Liver (tissue), 9 donors: ENCODE results near the gene ANGPTL3. TPM values are rescaled to one million over a fixed set of nuclear protein-coding genes. Genes with fewer than 3 reads are reported as not detected.

Experiments
- DNase-seq: peaks from one replicate; pipeline ENCODE4 v3.0.0-alpha.2; 2017; ENCODE audit warnings: low spot score
- H3K27ac ChIP-seq, 2 donors: one replicate each; pipeline ENCODE4 v1.7.0; 2013; ENCODE audit warnings: inconsistent platforms in 2 of 2, low read length in 2 of 2, control low read depth in 1 of 2, low read depth in 1 of 2, mild to moderate bottlenecking in 1 of 2
- H3K27me3 ChIP-seq, 4 donors: one replicate each; pipeline versions ENCODE4 v1.6.1 to v1.7.0; 2013; ENCODE audit warnings: low read length in 3 of 4, inconsistent platforms in 1 of 4, mild to moderate bottlenecking in 1 of 4, moderate library complexity in 1 of 4; ENCODE audit not compliant: control insufficient read depth in 4 of 4, insufficient read depth in 4 of 4
- H3K36me3 ChIP-seq, 4 donors: one replicate each; pipeline versions ENCODE4 v1.6.1 to v1.7.0; 2013; ENCODE audit warnings: low read length in 3 of 4, mild to moderate bottlenecking in 3 of 4, low read depth in 1 of 4, moderate library complexity in 1 of 4; ENCODE audit not compliant: control insufficient read depth in 4 of 4, insufficient read depth in 3 of 4
- H3K4me1 ChIP-seq, 4 donors: one replicate each; pipeline versions ENCODE4 v1.6.1 to v1.7.0; 2013; ENCODE audit warnings: low read length in 3 of 4, mild to moderate bottlenecking in 3 of 4, moderate library complexity in 1 of 4; ENCODE audit not compliant: control insufficient read depth in 4 of 4, insufficient read depth in 4 of 4
- H3K4me3 ChIP-seq, 3 donors: one replicate each; pipeline versions ENCODE4 v1.6.1 to v1.7.0; 2013; ENCODE audit warnings: low read length in 3 of 3, control low read depth in 1 of 3, low read depth in 1 of 3, mild to moderate bottlenecking in 1 of 3
- H3K9ac ChIP-seq, 2 donors: one replicate each; pipeline ENCODE4 v1.7.0; 2013; ENCODE audit warnings: low read length in 2 of 2, mild to moderate bottlenecking in 2 of 2, moderate library complexity in 2 of 2, control low read depth in 1 of 2, low read depth in 1 of 2
- H3K9me3 ChIP-seq, 4 donors: one replicate each; pipeline versions ENCODE4 v1.6.1 to v1.7.0; 2013; ENCODE audit warnings: low read length in 3 of 4; ENCODE audit not compliant: control insufficient read depth in 4 of 4
- ATF3 ChIP-seq: IDR thresholded peaks from 2 replicates; pipeline ENCODE4 v1.6.1; 2016; ENCODE audit warnings: antibody characterized with exemption
- CTCF ChIP-seq: fragments of 150-350 bp; IDR thresholded peaks from 2 replicates; pipeline ENCODE4 v1.5.1; 2017; ENCODE audit warnings: improper control_type of control experiment, low read depth, low read length; ENCODE audit not compliant: missing input control
- EGR1 ChIP-seq, 2 donors: IDR thresholded peaks; 2 replicates each; pipeline ENCODE4 v1.6.1; 2016 to 2018; ENCODE audit warnings: antibody characterized with exemption in 2 of 2, low read depth in 2 of 2
- FOXA1 ChIP-seq: IDR thresholded peaks from 2 replicates; pipeline ENCODE4 v1.6.1; 2016; ENCODE audit warnings: antibody characterized with exemption
- FOXA2 ChIP-seq: IDR thresholded peaks from 2 replicates; pipeline ENCODE4 v1.6.1; 2016; ENCODE audit warnings: antibody characterized with exemption
- GABPA ChIP-seq, 2 donors: IDR thresholded peaks in 1 of 2; conservative IDR thresholded peaks in 1 of 2; 2 replicates each; pipeline ENCODE4 v1.6.1; 2016; ENCODE audit warnings: antibody characterized with exemption in 2 of 2, mild to moderate bottlenecking in 1 of 2, moderate library complexity in 1 of 2
- HNF4A ChIP-seq, 2 donors: conservative IDR thresholded peaks; 2 replicates each; pipeline ENCODE4 v1.6.1; 2016; ENCODE audit warnings: antibody characterized with exemption in 2 of 2, mild to moderate bottlenecking in 2 of 2
- HNF4G ChIP-seq: IDR thresholded peaks from 2 replicates; pipeline ENCODE4 v1.6.1; 2016; ENCODE audit warnings: antibody characterized with exemption
- JUND ChIP-seq, 2 donors: IDR thresholded peaks; 2 replicates each; pipeline ENCODE4 v1.6.1; 2016; ENCODE audit warnings: antibody characterized with exemption in 2 of 2
- MAX ChIP-seq: IDR thresholded peaks from 2 replicates; pipeline ENCODE4 v1.6.1; 2016; ENCODE audit warnings: antibody characterized with exemption
- NR2F2 ChIP-seq: IDR thresholded peaks from 2 replicates; pipeline ENCODE4 v1.6.1; 2016; ENCODE audit warnings: antibody characterized with exemption
- RAD21 ChIP-seq, 2 donors: IDR thresholded peaks; 2 replicates each; pipeline ENCODE4 v1.6.1; 2016; ENCODE audit warnings: antibody characterized with exemption in 2 of 2, mild to moderate bottlenecking in 2 of 2
- REST ChIP-seq: IDR thresholded peaks from 2 replicates; pipeline ENCODE4 v1.6.1; 2016; ENCODE audit warnings: antibody characterized with exemption, mild to moderate bottlenecking
- RXRA ChIP-seq, 2 donors: IDR thresholded peaks; 2 replicates each; pipeline ENCODE4 v1.6.1; 2017 to 2018; ENCODE audit warnings: antibody characterized with exemption in 2 of 2, mild to moderate bottlenecking in 1 of 2
- SP1 ChIP-seq: IDR thresholded peaks from 2 replicates; pipeline ENCODE4 v1.6.1; 2018; ENCODE audit warnings: antibody characterized with exemption, mild to moderate bottlenecking
- TAF1 ChIP-seq: conservative IDR thresholded peaks from 2 replicates; pipeline ENCODE4 v1.6.1; 2016; ENCODE audit warnings: antibody characterized with exemption, mild to moderate bottlenecking
- YY1 ChIP-seq: IDR thresholded peaks from 2 replicates; pipeline ENCODE4 v1.6.1; 2016; ENCODE audit warnings: antibody characterized with exemption, mild to moderate bottlenecking
- ZBTB33 ChIP-seq: IDR thresholded peaks from 2 replicates; pipeline ENCODE4 v1.6.1; 2016; ENCODE audit warnings: antibody characterized with exemption
- WGBS: extraction: QIAGEN DNeasy Blood & Tissue Kit; methylation state at CpG from one replicate; pipeline ENCODE4 v1.1.7; 2013; 5-methylcytosine and 5-hydroxymethylcytosine counted together
- polyA plus RNA-seq, 2 donors: library from polyadenylated mRNA; stranded (reverse) in 1 of 2; unstranded in 1 of 2; fragments of 200-250 nt in 1 of 2; fragments of >200 nt in 1 of 2; fragmentation: Nextera tagmentation in 1 of 2; extraction: Ambion mirVana in 1 of 2; gene quantifications; one replicate each; pipeline versions ENCODE4 v1.2.1 to v1.2.3, GENCODE V29; 2013 to 2015
- total RNA-seq, 2 donors: library from RNA; depleted of rRNA; stranded (reverse); fragments of >200 nt; gene quantifications; one replicate each; pipeline ENCODE4 v1.2.3, GENCODE V29; 2014
- donor health status: healthy.
- donor health status: healthy.
- donor health status: healthy.
- donor health status: healthy.
- donor health status: healthy.

ANGPTL3 gene
- total and polyA plus RNA-seq, 4 donors = 121 to 238 (median 172) TPM

GRCh38 chr1:62573675-62574074 is 23.6 kb upstream of the ANGPTL3 start:
- Histone ChIP-seq H3K4me1 (no peaks in the 10 kb centered on the region), H3K27me3 (no peaks in the 10 kb centered on the region), H3K36me3 (peaks cover 0 to 3% (median 1%) of the 10 kb centered on the region in 4 donors), H3K27ac (no peak overlapping the region), H3K9me3 (peaks cover 0 to 1% (median 0%) of the 10 kb centered on the region in 4 donors), H3K4me3 (no peak overlapping the region), H3K9ac (no peak overlapping the region)
- TF ChIP-seq HNF4A (conservative IDR thresholded peaks at IDR 0.05) = no peak
- no peak for TF ChIP-seq SP1
- TF ChIP-seq GABPA (IDR thresholded peaks at IDR 0.05 in 1 of 2, conservative IDR thresholded peaks at IDR 0.05 in 1 of 2) = no peak
- TF ChIP-seq JUND (IDR thresholded peaks at IDR 0.05) = no peak
- TF ChIP-seq FOXA1 = no peak
- no peak for TF ChIP-seq ZBTB33
- no peak for TF ChIP-seq EGR1 (IDR thresholded peaks at IDR 0.05; ENCODE audit: low read depth in 2 of 2)
- no peak for TF ChIP-seq FOXA2
- TF ChIP-seq RAD21 (IDR thresholded peaks at IDR 0.05) = no peak
- TF ChIP-seq NR2F2 = no peak
- TF ChIP-seq CTCF = no peak
- no peak for TF ChIP-seq ATF3
- TF ChIP-seq REST = no peak
- no peak for TF ChIP-seq RXRA (IDR thresholded peaks at IDR 0.05)
- no peak for TF ChIP-seq YY1
- no peak for TF ChIP-seq MAX
- no peak for TF ChIP-seq HNF4G
- no peak for TF ChIP-seq TAF1
- DNase-seq = no peak
- WGBS = 50% methylated on average over 2 of the region's 2 CpGs
